ENCODE measurements around the gene RBP4.

DNA sequence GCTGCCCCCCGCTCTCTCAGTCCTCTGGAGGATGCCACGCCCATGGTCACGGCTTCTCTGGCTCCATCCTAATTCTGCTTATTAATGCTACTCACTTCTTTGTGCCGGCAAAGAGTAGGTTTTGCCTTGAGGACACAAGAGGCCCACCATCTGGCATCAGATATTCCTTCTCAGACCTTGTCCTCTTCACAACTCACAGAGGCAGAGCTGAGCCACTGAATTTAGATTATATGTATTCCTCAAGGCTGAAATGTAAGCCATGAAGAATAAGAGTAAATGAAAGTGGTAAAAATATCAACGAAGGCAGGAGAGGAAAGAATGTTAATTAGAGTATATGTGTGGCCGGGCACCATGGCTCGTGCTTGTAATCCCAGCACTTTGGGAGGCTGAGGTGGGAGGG lies 6.5 kb downstream of the RBP4 start:
- TF ChIP-seq POLR2A (IDR thresholded peaks at IDR 0.05; ENCODE audit: low read length) (no peak), GATA1 (IDR thresholded peaks at IDR 0.05; ENCODE audit: low read depth, low read length) (no peak)
